Bronchial epithelial cell (primary cell): Measurements from ENCODE around the gene PDE6A. TPM values are rescaled to one million over a fixed set of nuclear protein-coding genes. Genes with fewer than 3 reads are reported as not detected.

Source experiments
- DNase-seq: peaks from one replicate; pipeline ENCODE4 v3.0.0-alpha.2; 2010; ENCODE audit warnings: low read depth
- FAIRE-seq: peaks from 2 replicates; lab custom pipeline; 2011; peaks lifted over from hg19 to GRCh38; lab: Jason Lieb, UNC
- H3K27me3 ChIP-seq: 2 replicates; pipeline ENCODE4 v1.5.1; 2011; ENCODE audit warnings: low read length; ENCODE audit not compliant: control insufficient read depth, insufficient read depth
- H3K36me3 ChIP-seq: 2 replicates; pipeline ENCODE4 v1.5.1; 2011; ENCODE audit warnings: low read length; ENCODE audit not compliant: control insufficient read depth, insufficient read depth
- H3K4me3 ChIP-seq: 2 replicates; pipeline ENCODE4 v1.5.1; 2011; ENCODE audit warnings: mild to moderate bottlenecking, low read depth, low read length, control low read depth
- CTCF ChIP-seq: IDR thresholded peaks from 2 replicates; pipeline ENCODE4 v1.5.1; 2011; ENCODE audit warnings: mild to moderate bottlenecking, moderate library complexity, low read length, control low read depth, inconsistent platforms; ENCODE audit not compliant: insufficient read depth, severe bottlenecking
- total RNA-seq: library from RNA; depleted of rRNA; stranded (reverse); fragments of >200 nt; gene quantifications from 2 replicates; pipeline ENCODE4 v1.2.1, GENCODE V29; 2014

Gene PDE6A
- total RNA-seq, 1 donor from 2014 or later = not detected

DNA sequence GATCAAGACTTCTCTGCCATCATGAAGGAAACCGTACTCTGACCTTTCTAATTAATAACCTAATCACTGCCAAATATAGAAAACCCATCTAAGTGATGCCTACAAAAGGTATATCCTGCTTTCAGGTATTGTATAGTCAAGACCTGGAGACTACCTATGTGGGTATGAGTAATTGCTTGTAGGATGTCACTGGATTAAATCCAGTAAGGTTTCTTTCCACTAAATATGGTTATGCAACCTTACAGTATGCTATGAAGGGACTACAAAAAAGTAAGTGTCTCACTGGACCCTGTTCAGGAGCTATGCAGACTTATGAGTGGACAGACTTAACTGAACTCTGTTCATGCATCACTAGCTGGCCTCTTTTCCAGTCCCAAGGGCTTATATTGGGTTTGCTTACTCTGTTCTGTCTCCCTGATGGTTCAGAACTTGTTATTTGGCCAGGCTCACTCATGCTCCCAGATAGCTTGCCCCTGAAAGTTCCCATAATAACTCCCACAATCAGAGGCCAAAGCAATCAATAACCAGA is 51.1 kb downstream of the PDE6A start:
- H3K4me3 ChIP-seq = no peak overlapping the region
- peak; percentile 58 for FAIRE-seq
- no peaks in the 10 kb centered on the region for H3K27me3 ChIP-seq
- no peak for TF ChIP-seq CTCF
- no peaks in the 10 kb centered on the region for H3K36me3 ChIP-seq
- peak; percentile 74 for DNase-seq

DNA sequence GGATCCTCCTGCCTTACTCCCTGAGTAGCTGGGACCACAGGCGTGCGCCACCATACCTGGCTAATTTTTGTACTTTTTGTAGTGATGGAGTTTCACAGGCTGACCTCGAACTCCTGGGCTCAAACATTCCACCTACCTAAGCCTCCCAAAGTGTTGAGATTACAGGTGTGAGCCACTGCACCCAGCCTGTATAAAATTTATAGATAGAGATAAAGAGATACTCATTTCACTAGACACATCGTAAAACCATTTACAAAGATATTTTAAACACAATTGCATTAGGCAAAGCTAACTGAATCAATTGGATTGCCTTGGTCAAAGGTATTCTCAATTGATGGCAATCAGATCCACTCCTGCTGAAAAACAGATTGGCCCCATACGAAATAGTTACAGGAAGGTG is 52.0 kb downstream of the PDE6A start:
- no peak overlapping the region for H3K4me3 ChIP-seq
- TF ChIP-seq CTCF = no peak

GRCh38 chr5:149888280-149888679 is 56.3 kb downstream of the PDE6A start:
- no peak for FAIRE-seq
- Histone ChIP-seq H3K4me3 (no peak overlapping the region), H3K27me3 (no peaks in the 10 kb centered on the region), H3K36me3 (no peaks in the 10 kb centered on the region)
- no peak for DNase-seq
- TF ChIP-seq CTCF = no peak

More for the DNA sequence above, 52.0 kb downstream of the PDE6A start:
- no peak for FAIRE-seq
- Histone ChIP-seq H3K27me3 (no peaks in the 10 kb centered on the region), H3K36me3 (no peaks in the 10 kb centered on the region)
- DNase-seq = no peak

DNA sequence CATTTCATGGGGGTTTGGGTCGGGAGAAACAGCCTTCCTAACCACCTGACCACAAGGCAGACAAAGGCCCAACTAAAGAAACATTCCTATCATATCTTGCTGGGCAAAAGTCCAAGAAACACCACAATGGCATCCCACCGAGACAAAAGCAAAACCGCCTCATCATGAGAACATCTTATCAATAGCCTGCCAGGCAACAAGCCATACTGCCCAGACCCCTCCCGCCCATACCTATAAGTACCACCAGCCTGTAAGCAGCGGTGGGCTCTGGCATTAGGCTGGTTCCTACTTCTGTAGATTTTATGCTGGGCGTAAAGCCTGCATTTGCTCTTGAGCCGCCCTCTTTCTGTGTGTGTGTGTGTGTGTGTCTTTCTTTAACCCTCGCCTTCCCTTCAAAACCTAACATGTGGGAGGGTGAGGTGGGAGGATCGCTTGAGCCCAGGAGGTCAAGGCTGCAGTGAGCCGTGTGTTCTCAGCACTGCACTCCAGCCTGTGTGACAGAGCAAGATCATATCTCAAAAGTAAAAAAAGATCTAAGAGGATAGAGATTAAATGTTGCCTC is 56.9 kb downstream of the PDE6A start:
- no peak for FAIRE-seq

DNA sequence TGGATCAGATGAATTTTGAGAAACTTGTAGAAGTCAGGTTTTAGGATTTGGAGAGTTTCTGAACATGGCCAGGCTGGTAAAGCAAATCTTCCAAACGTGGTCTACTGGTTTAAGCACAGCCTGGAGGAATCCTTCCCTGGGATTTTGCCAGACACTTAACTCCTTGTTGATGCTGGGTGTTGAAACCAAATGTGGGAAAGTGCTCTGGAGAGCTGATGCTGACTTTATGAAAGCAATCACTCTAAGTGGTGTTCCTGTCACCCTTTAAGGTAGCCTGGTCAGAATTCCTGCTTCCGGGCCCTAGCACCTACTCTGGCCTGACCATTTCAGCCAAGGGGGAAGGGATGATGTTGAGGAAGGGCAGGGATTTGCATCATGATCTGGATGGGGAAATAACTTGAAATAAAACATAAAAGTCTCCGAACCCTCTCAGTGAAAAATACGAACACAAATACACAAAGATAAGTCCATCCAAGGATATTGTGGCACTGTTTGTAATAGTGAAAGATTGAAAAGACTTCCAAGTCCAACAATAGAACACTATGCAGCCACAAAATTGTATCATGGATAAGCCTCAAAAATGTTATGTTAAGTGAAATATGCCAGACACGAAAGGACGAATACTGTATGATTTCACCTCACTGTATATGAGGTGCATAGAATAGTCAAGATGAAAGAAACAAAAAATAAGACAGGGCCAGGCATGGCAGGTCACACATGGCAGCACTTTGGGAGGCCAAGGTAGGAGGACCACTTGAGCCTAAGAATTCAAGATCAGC is 57.7 kb downstream of the PDE6A start:
- DNase-seq = no peak
- H3K4me3 ChIP-seq = no peak overlapping the region
- FAIRE-seq = no peak
- TF ChIP-seq CTCF = no peak
- H3K36me3 ChIP-seq = no peaks in the 10 kb centered on the region
- H3K27me3 ChIP-seq = no peaks in the 10 kb centered on the region

More for the DNA sequence above, 56.9 kb downstream of the PDE6A start:
- H3K4me3 ChIP-seq = no peak overlapping the region
- no peak for TF ChIP-seq CTCF
- no peaks in the 10 kb centered on the region for H3K36me3 ChIP-seq
- H3K27me3 ChIP-seq = no peaks in the 10 kb centered on the region
- DNase-seq = no peak
